K562 (cell line): ENCODE measurements around the gene ERN1. TPM values are rescaled to one million over a fixed set of nuclear protein-coding genes. Genes with fewer than 3 reads are reported as not detected.

ENCODE experiments used
- BRD9 ChIP-seq: fragments of 450-650 bp; IDR thresholded peaks from 2 replicates; pipeline ENCODE4 v1.6.1; 2018; ENCODE audit warnings: low read depth; ENCODE audit not compliant: partially characterized antibody
- CBX8 ChIP-seq: fragments of 200-600 bp; sonication (generic); IDR thresholded peaks from 2 replicates; pipeline ENCODE4 v1.6.1; 2012; ENCODE audit warnings: borderline replicate concordance, mixed run types, low read depth, mild to moderate bottlenecking, moderate library complexity, mixed read lengths, low read length, control low read depth, inconsistent platforms; ENCODE audit not compliant: poor library complexity, severe bottlenecking; ENCODE audit errors: extremely low read depth
- ETV5 ChIP-seq: sonication (generic); formaldehyde crosslinking; IDR thresholded peaks from 2 replicates; pipeline ENCODE4 v1.4.0; 2020; ENCODE audit warnings: low read depth, mild to moderate bottlenecking, missing genetic modification reagents
- ETV6 ChIP-seq, 3 experiments: fragments of 150-350 bp in 1 of 3; sonication (generic) in 1 of 3; formaldehyde crosslinking in 1 of 3; IDR thresholded peaks; 2 replicates each; pipeline versions ENCODE4 v1.6.1 to v1.8.0; 2014 to 2022; ENCODE audit warnings: borderline replicate concordance in 2 of 3, low read depth in 2 of 3, antibody characterized with exemption in 1 of 3, low read length in 1 of 3, mild to moderate bottlenecking in 1 of 3, missing genetic modification reagents in 1 of 3
- FOXJ3 ChIP-seq: sonication (generic); formaldehyde crosslinking; IDR thresholded peaks from 2 replicates; pipeline ENCODE4 v1.4.0; 2020; ENCODE audit warnings: mild to moderate bottlenecking, missing genetic modification reagents
- HLTF ChIP-seq: fragments of 450-650 bp; IDR thresholded peaks from 2 replicates; pipeline ENCODE4 v1.6.1; 2016
- HMGN3 ChIP-seq: IDR thresholded peaks from 2 replicates; pipeline ENCODE4 v1.6.1; 2011; ENCODE audit warnings: borderline replicate concordance, low read depth, mild to moderate bottlenecking, mixed read lengths, low read length; ENCODE audit not compliant: insufficient read length; ENCODE audit errors: extremely low read depth
- JUNB ChIP-seq: fragments of 450-650 bp; formaldehyde crosslinking; conservative IDR thresholded peaks from 2 replicates; pipeline ENCODE4 v1.4.0; 2020; ENCODE audit warnings: mild to moderate bottlenecking
- LCOR ChIP-seq: sonication (generic); formaldehyde crosslinking; IDR thresholded peaks from 2 replicates; pipeline ENCODE4 v1.8.0; 2022; ENCODE audit warnings: mild to moderate bottlenecking, missing genetic modification reagents
- MCM2 ChIP-seq: fragments of 450-650 bp; IDR thresholded peaks from 2 replicates; pipeline ENCODE4 v1.6.1; 2017; ENCODE audit warnings: low read depth, mild to moderate bottlenecking
- PCBP2 ChIP-seq: fragments of 200-400 bp; formaldehyde crosslinking; IDR thresholded peaks from 2 replicates; pipeline ENCODE4 v1.6.1; 2018; ENCODE audit warnings: low read length, low read depth, mild to moderate bottlenecking, moderate library complexity; ENCODE audit not compliant: poor library complexity, severe bottlenecking
- POLR2A ChIP-seq: fragments of 450-650 bp; conservative IDR thresholded peaks from 2 replicates; pipeline ENCODE4 v1.6.1; 2016
- RHOXF2B ChIP-seq: fragments of 250-450 bp; sonication (Bioruptor Pico); conservative IDR thresholded peaks from 2 replicates; pipeline ENCODE4 v1.5.1; 2021
- SMARCB1 ChIP-seq: IDR thresholded peaks from 2 replicates; pipeline ENCODE4 v1.6.1; 2011; ENCODE audit warnings: improper control_type of control experiment, low read depth; ENCODE audit not compliant: insufficient read length
- ZFP30 ChIP-seq: fragments of 250-450 bp; sonication (Bioruptor Pico); IDR thresholded peaks from 2 replicates; pipeline ENCODE4 v1.8.0; 2022; ENCODE audit warnings: moderate library complexity, mild to moderate bottlenecking, inconsistent platforms, borderline replicate concordance
- ZNF445 ChIP-seq: fragments of 250-450 bp; sonication (Bioruptor Pico); IDR thresholded peaks from 2 replicates; pipeline ENCODE4 v1.4.0; 2020; ENCODE audit warnings: low read depth, mild to moderate bottlenecking, moderate library complexity
- ZNF695 ChIP-seq: fragments of 450-650 bp; formaldehyde crosslinking; IDR thresholded peaks from 2 replicates; pipeline ENCODE4 v1.4.0; 2020; ENCODE audit warnings: mild to moderate bottlenecking, moderate library complexity
- polyA plus RNA-seq, 8 experiments: library from polyadenylated mRNA; depleted of rRNA in 4 of 8; stranded (reverse) in 5 of 8; unstranded in 3 of 8; fragments of >200 nt; fragmentation: Nextera tagmentation in 2 of 8; fragmentation: Illumina TruSeq in 1 of 8; extraction: Ambion mirVana in 2 of 8; extraction: Trizol in 1 of 8; gene quantifications; 2 replicates each; pipeline versions ENCODE4 v1.2.1 to v1.2.3, GENCODE V29; 2011 to 2014; ENCODE audit warnings: inconsistent platforms in 1 of 8, missing spikeins in 1 of 8
- total RNA-seq, 7 experiments: library from RNA; depleted of rRNA in 6 of 7; stranded (reverse); fragments of >200 nt in 6 of 7; fragmentation: Illumina TruSeq in 2 of 7; extraction: Trizol in 2 of 7; gene quantifications; 2 replicates each; pipeline versions ENCODE4 v1.2.1 to v1.2.3, GENCODE V29; 2011 to 2021; ENCODE audit warnings: low replicate concordance in 1 of 7
- TF ChIP-seq, protein P1 (sequence below): fragments of 450-650 bp; IDR thresholded peaks from one replicate; pipeline ENCODE4 v1.6.1; 2018; ENCODE audit warnings: mild to moderate bottlenecking, moderate library complexity; ENCODE audit not compliant: partially characterized antibody
- TF ChIP-seq, protein P2 (sequence below): sonication (generic); formaldehyde crosslinking; IDR thresholded peaks from 2 replicates; pipeline ENCODE4 v1.8.1; 2023; ENCODE audit warnings: mild to moderate bottlenecking, missing genetic modification reagents
- TF ChIP-seq, protein P3 (sequence below): sonication (generic); formaldehyde crosslinking; IDR thresholded peaks from 2 replicates; pipeline ENCODE4 v1.8.0; 2022; ENCODE audit warnings: mild to moderate bottlenecking, low read depth, missing genetic modification reagents
- TF ChIP-seq, protein P4 (sequence below): IDR thresholded peaks from 2 replicates; pipeline ENCODE4 v1.6.1; 2014; ENCODE audit warnings: antibody characterized with exemption

ERN1 gene
- total and polyA plus RNA-seq, 9 of the 15 experiments (the other 6 are each of a cell fraction or from before 2014, with no cell fraction given): 2.1 to 22.5 (median 7.3) TPM

DNA sequence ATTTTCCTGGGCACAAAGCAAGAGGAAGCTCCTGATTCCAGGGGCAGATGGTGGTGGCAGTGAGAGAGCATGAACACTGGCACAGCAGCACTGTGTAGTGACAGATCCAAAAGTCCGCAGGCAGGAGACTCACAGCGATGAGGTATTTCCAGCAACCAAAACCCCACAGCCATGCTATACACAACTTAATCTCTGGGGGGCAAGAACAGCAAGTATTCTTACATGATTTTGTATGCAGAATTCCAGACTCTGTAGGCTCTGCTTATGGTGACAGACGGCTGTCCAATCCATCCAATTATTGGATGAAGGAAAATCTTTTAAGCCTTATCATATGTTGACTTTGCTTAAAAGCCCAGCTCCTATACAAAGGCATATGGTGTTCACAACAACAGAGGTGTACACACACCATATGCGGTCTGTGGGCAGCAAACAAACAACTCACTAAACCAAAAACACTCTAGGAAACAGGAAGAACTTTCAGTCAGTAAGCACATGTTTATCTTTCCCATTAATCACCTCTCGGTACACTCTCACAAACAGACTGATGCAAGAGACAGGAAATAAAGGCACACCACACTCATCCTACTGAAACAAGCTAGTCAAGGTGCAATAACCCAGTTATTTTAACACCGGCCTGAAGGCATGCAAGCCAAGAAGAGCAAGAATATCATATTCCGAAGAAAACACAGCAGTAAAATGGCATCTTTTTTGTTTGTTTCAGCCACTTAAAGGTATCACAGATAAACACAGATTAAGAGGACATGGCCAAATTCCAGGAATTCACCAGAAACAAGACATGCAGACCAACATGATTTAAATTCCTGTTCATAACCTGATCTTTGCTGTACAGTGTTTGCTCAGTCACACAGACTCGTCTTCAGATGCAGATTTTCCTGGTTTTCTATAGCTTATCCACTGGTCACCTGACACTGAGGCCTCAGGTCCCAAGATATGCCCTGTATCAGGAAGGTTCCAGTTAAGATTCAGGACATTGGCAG, 47.8 kb downstream of the ERN1 start (continued):
- no peak for TF ChIP-seq CBX8
- TF ChIP-seq HLTF: 0 out of 2 replicates have a peak, but pooled peaks have one; percentile 19
- no peak for TF ChIP-seq SMARCB1
- TF ChIP-seq, protein P1, sequence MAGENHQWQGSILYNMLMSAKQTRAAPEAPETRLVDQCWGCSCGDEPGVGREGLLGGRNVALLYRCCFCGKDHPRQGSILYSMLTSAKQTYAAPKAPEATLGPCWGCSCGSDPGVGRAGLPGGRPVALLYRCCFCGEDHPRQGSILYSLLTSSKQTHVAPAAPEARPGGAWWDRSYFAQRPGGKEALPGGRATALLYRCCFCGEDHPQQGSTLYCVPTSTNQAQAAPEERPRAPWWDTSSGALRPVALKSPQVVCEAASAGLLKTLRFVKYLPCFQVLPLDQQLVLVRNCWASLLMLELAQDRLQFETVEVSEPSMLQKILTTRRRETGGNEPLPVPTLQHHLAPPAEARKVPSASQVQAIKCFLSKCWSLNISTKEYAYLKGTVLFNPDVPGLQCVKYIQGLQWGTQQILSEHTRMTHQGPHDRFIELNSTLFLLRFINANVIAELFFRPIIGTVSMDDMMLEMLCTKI: no peak
- peak; percentile 77; the same call in 1 of the 2 replicates for TF ChIP-seq LCOR (CRISPR knock-in tag)
- no peak for TF ChIP-seq RHOXF2B (CRISPR knock-in tag)
- TF ChIP-seq BRD9: peak; percentile 99
- TF ChIP-seq, protein P2, sequence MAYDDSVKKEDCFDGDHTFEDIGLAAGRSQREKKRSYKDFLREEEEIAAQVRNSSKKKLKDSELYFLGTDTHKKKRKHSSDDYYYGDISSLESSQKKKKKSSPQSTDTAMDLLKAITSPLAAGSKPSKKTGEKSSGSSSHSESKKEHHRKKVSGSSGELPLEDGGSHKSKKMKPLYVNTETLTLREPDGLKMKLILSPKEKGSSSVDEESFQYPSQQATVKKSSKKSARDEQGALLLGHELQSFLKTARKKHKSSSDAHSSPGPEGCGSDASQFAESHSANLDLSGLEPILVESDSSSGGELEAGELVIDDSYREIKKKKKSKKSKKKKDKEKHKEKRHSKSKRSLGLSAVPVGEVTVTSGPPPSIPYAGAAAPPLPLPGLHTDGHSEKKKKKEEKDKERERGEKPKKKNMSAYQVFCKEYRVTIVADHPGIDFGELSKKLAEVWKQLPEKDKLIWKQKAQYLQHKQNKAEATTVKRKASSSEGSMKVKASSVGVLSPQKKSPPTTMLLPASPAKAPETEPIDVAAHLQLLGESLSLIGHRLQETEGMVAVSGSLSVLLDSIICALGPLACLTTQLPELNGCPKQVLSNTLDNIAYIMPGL: no peak
- TF ChIP-seq ETV6 (IDR thresholded peaks at IDR 0.05; ENCODE audit: borderline replicate concordance in 1 of 2, low read depth in 2 of 2, low read length in 1 of 2): no peak; a peak in 1 of 4 replicates
- no peak for TF ChIP-seq ETV6 (CRISPR knock-in tag; IDR thresholded peaks at IDR 0.05; ENCODE audit: borderline replicate concordance)
- TF ChIP-seq ZNF445: no peak
- TF ChIP-seq MCM2: no peak
- TF ChIP-seq FOXJ3: no peak
- no peak for TF ChIP-seq ZFP30 (CRISPR knock-in tag)
- no peak for TF ChIP-seq ZNF695 (CRISPR knock-in tag)
- TF ChIP-seq, protein P3, sequence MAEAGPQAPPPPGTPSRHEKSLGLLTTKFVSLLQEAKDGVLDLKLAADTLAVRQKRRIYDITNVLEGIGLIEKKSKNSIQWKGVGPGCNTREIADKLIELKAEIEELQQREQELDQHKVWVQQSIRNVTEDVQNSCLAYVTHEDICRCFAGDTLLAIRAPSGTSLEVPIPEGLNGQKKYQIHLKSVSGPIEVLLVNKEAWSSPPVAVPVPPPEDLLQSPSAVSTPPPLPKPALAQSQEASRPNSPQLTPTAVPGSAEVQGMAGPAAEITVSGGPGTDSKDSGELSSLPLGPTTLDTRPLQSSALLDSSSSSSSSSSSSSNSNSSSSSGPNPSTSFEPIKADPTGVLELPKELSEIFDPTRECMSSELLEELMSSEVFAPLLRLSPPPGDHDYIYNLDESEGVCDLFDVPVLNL (CRISPR knock-in tag): no peak
- TF ChIP-seq, protein P4, sequence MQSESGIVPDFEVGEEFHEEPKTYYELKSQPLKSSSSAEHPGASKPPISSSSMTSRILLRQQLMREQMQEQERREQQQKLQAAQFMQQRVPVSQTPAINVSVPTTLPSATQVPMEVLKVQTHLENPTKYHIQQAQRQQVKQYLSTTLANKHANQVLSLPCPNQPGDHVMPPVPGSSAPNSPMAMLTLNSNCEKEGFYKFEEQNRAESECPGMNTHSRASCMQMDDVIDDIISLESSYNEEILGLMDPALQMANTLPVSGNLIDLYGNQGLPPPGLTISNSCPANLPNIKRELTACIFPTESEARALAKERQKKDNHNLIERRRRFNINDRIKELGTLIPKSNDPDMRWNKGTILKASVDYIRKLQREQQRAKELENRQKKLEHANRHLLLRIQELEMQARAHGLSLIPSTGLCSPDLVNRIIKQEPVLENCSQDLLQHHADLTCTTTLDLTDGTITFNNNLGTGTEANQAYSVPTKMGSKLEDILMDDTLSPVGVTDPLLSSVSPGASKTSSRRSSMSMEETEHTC: no peak
- TF ChIP-seq ETV5 (CRISPR knock-in tag): no peak; the same call in 1 of the 2 replicates
- no peak for TF ChIP-seq PCBP2
- TF ChIP-seq HMGN3: no peak
- TF ChIP-seq POLR2A: peak; percentile 58; the same call in 1 of the 2 replicates
- no peak for TF ChIP-seq JUNB
